ENCODE data around the gene NAALADL2. TPM values are rescaled to one million over a fixed set of nuclear protein-coding genes. Genes with fewer than 3 reads are reported as not detected.

Gene NAALADL2
- total RNA-seq, 1 experiment from 2014 or later, result 12.8 TPM

- no peak for DNase-seq
- POLR2A ChIA-PET (ENCODE audit: unreplicated experiment), result no interaction called here
- CTCF ChIA-PET, result no interaction called here
- Histone ChIP-seq H4K20me1 (ENCODE audit: insufficient read depth) (no peaks in the 10 kb centered on the region), H3F3A (ENCODE audit: insufficient read depth, low read depth) (no peaks in the 10 kb centered on the region), H3K9me3 (ENCODE audit: insufficient read depth, low read depth) (0 out of 2 replicates have a peak, but pooled peaks cover 3% of the 10 kb centered on the region), H3K4me2 (no peak overlapping the region), H3K27ac (no peak overlapping the region), H3K36me3 (ENCODE audit: low read depth) (no peaks in the 10 kb centered on the region), H3K4me3 (no peak overlapping the region), H2AFZ (no peak overlapping the region), H3K9me2 (ENCODE audit: insufficient read depth) (no peaks in the 10 kb centered on the region; the same call in 1 of the 2 replicates), H3K79me2 (ENCODE audit: low read depth) (no peaks in the 10 kb centered on the region), H3K4me1 (replicated peaks; ENCODE audit: insufficient read depth) (no peaks in the 10 kb centered on the region), H3K27me3 (ENCODE audit: insufficient read depth, low read depth) (no peaks in the 10 kb centered on the region)
- TF ChIP-seq EZH2 (IDR thresholded peaks at IDR 0.05; ENCODE audit: low read depth) (no peak), CTCF (conservative IDR thresholded peaks at IDR 0.05) (no peak)
- no TSS peak for BruUV-seq (replicated peaks)
- intact Hi-C loops (cut with micrococcal nuclease; ENCODE audit: unreplicated experiment), result no loop called here
Observed at GRCh38 chr3:175278680-175279079, 419.5 kb downstream of the NAALADL2 start.

GRCh38 chr3:175279457-175279856 is 420.3 kb downstream of the NAALADL2 start:
- H4K20me1 ChIP-seq (ENCODE audit: insufficient read depth), result no peaks in the 10 kb centered on the region
- no peak overlapping the region for H3K4me2 ChIP-seq
- H3K4me3 ChIP-seq, result no peak overlapping the region
- no peaks in the 10 kb centered on the region for H3K36me3 ChIP-seq (ENCODE audit: low read depth)
- H3F3A ChIP-seq (ENCODE audit: insufficient read depth, low read depth), result no peaks in the 10 kb centered on the region
- no peak overlapping the region for H2AFZ ChIP-seq
- 0 out of 2 replicates have a peak, but pooled peaks cover 3% of the 10 kb centered on the region for H3K9me3 ChIP-seq (ENCODE audit: insufficient read depth, low read depth)
- H3K27ac ChIP-seq, result no peak overlapping the region
- POLR2A ChIA-PET (ENCODE audit: unreplicated experiment), result no interaction called here
- no peaks in the 10 kb centered on the region for H3K4me1 ChIP-seq (replicated peaks; ENCODE audit: insufficient read depth)
- H3K9me2 ChIP-seq (ENCODE audit: insufficient read depth), result no peaks in the 10 kb centered on the region; the same call in 1 of the 2 replicates
- intact Hi-C loops (cut with micrococcal nuclease; ENCODE audit: unreplicated experiment), result no loop called here
- TF ChIP-seq EZH2 (IDR thresholded peaks at IDR 0.05; ENCODE audit: low read depth), result no peak
- TF ChIP-seq CTCF (conservative IDR thresholded peaks at IDR 0.05), result no peak
- CTCF ChIA-PET, result no interaction called here
- H3K27me3 ChIP-seq (ENCODE audit: insufficient read depth, low read depth), result no peaks in the 10 kb centered on the region
- H3K79me2 ChIP-seq (ENCODE audit: low read depth), result no peaks in the 10 kb centered on the region
- DNase-seq, result no peak
- BruUV-seq (replicated peaks), result no TSS peak

GRCh38 chr3:175279911-175280310 is 420.8 kb downstream of the NAALADL2 start:
- H3K27me3 ChIP-seq (ENCODE audit: insufficient read depth, low read depth), result no peaks in the 10 kb centered on the region
- no peaks in the 10 kb centered on the region for H3F3A ChIP-seq (ENCODE audit: insufficient read depth, low read depth)
- H2AFZ ChIP-seq, result no peak overlapping the region
- intact Hi-C loops (cut with micrococcal nuclease; ENCODE audit: unreplicated experiment), result no loop called here
- no peaks in the 10 kb centered on the region for H3K4me1 ChIP-seq (replicated peaks; ENCODE audit: insufficient read depth)
- H3K9me2 ChIP-seq (ENCODE audit: insufficient read depth), result no peaks in the 10 kb centered on the region; the same call in 1 of the 2 replicates
- H3K9me3 ChIP-seq (ENCODE audit: insufficient read depth, low read depth), result 0 out of 2 replicates have a peak, but pooled peaks cover 3% of the 10 kb centered on the region
- POLR2A ChIA-PET (ENCODE audit: unreplicated experiment), result no interaction called here
- no peak overlapping the region for H3K4me2 ChIP-seq
- BruUV-seq (replicated peaks), result no TSS peak
- H3K79me2 ChIP-seq (ENCODE audit: low read depth), result no peaks in the 10 kb centered on the region
- H3K36me3 ChIP-seq (ENCODE audit: low read depth), result no peaks in the 10 kb centered on the region
- CTCF ChIA-PET, result no interaction called here
- no peaks in the 10 kb centered on the region for H4K20me1 ChIP-seq (ENCODE audit: insufficient read depth)
- H3K27ac ChIP-seq, result no peak overlapping the region
- no peak for DNase-seq
- TF ChIP-seq EZH2 (IDR thresholded peaks at IDR 0.05; ENCODE audit: low read depth) (no peak), CTCF (conservative IDR thresholded peaks at IDR 0.05) (no peak)
- H3K4me3 ChIP-seq, result no peak overlapping the region
